Activated CD8-positive, alpha-beta T cell treated with anti-CD3 and anti-CD28 coated beads for 36 hours (primary cell): ENCODE measurements around the gene PGM5. TPM values are rescaled to one million over a fixed set of nuclear protein-coding genes. Genes with fewer than 3 reads are reported as not detected.

Experiments
- ATAC-seq: fragments of 200-7000 bp; cut with Tn5 transposase; one replicate; pipeline ENCODE4 v1.10.0; 2021; ENCODE audit warnings: mild to moderate bottlenecking, moderate library complexity
- CTCF ChIA-PET: fragments of 350-600 bp; sonication (Branson Sonifier 250); formaldehyde crosslinking; loops from one replicate; lab custom pipeline; 2021; ENCODE audit warnings: antibody characterized with exemption; lab: Charles Lee
- POLR2A ChIA-PET: fragments of 350-600 bp; sonication (Branson Sonifier 250); formaldehyde crosslinking; loops from one replicate; lab custom pipeline; 2021; ENCODE audit warnings: antibody characterized with exemption; lab: Charles Lee
- DNase-seq: peaks from one replicate; pipeline ENCODE4 v3.0.0-alpha.2; 2020
- H3K27ac Mint-ChIP-seq: one replicate; pipeline ENCODE4 v1.8.0; 2021; ENCODE audit warnings: mild to moderate bottlenecking, mixed read lengths
- H3K27me3 Mint-ChIP-seq: one replicate; pipeline ENCODE4 v1.8.0; 2021; ENCODE audit warnings: mixed read lengths
- H3K36me3 Mint-ChIP-seq: one replicate; pipeline ENCODE4 v1.8.0; 2021; ENCODE audit warnings: low read depth, mixed read lengths
- H3K4me1 Mint-ChIP-seq: one replicate; pipeline ENCODE4 v1.8.0; 2021; ENCODE audit warnings: low read depth, mixed read lengths
- H3K4me3 Mint-ChIP-seq: one replicate; pipeline ENCODE4 v1.8.0; 2021; ENCODE audit warnings: mild to moderate bottlenecking, moderate library complexity, mixed read lengths
- H3K9me3 Mint-ChIP-seq: one replicate; pipeline ENCODE4 v1.8.0; 2021; ENCODE audit warnings: mixed read lengths
- intact Hi-C: fragments of 100-400 bp; cut with micrococcal nuclease; formaldehyde crosslinking; loops from one replicate; pipeline ENCODE4 v1.10.0; 2022
- total RNA-seq, 2 experiments: library from RNA; stranded (reverse); gene quantifications; one replicate each; pipeline ENCODE4 v1.2.3, GENCODE V29; 2021
- TF ChIP-seq, protein P1 (sequence below): fragments of 200-600 bp; IDR thresholded peaks from one replicate; pipeline ENCODE4 v1.8.0; 2022; ENCODE audit warnings: antibody characterized with exemption, mild to moderate bottlenecking

Gene PGM5
- total RNA-seq, 2 experiments from 2014 or later: not detected

DNA sequence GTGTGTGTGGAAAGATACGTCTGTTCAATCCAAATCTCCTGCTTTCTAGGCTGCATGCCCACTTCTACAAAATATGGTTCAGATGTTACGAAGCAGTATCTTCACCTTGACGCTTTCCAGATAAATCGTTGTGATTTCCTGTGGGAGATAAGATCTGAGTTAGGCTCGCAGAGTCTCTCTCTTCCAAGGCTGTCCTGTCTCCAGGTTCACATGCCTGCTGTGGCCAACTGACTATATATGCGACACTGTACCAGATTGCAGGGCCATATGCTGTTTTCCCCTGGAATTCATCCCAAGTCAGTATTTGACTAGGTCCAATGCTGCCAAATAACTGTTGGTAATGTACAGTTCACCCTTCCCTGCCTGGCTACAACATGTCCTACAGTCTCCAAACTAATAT is 136.4 kb downstream of the PGM5 start:
- Mint-ChIP-seq H3K27me3 (peaks cover 17% of the 10 kb centered on the region), H3K4me3 (no peak overlapping the region), H3K36me3 (no peaks in the 10 kb centered on the region), H3K9me3 (no peaks in the 10 kb centered on the region), H3K27ac (no peak overlapping the region), H3K4me1 (no peaks in the 10 kb centered on the region)
- no peak for DNase-seq
- ChIA-PET POLR2A (no interaction called here), CTCF (interaction anchor here (2.3 kb wide), 1 partner anchor 75 kb away, joined by 5 read pairs; no protein-coding TSS in a partner anchor)
- TF ChIP-seq, protein P1, sequence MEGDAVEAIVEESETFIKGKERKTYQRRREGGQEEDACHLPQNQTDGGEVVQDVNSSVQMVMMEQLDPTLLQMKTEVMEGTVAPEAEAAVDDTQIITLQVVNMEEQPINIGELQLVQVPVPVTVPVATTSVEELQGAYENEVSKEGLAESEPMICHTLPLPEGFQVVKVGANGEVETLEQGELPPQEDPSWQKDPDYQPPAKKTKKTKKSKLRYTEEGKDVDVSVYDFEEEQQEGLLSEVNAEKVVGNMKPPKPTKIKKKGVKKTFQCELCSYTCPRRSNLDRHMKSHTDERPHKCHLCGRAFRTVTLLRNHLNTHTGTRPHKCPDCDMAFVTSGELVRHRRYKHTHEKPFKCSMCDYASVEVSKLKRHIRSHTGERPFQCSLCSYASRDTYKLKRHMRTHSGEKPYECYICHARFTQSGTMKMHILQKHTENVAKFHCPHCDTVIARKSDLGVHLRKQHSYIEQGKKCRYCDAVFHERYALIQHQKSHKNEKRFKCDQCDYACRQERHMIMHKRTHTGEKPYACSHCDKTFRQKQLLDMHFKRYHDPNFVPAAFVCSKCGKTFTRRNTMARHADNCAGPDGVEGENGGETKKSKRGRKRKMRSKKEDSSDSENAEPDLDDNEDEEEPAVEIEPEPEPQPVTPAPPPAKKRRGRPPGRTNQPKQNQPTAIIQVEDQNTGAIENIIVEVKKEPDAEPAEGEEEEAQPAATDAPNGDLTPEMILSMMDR: no peak
- intact Hi-C loops: no loop called here
- ATAC-seq: no peak

DNA sequence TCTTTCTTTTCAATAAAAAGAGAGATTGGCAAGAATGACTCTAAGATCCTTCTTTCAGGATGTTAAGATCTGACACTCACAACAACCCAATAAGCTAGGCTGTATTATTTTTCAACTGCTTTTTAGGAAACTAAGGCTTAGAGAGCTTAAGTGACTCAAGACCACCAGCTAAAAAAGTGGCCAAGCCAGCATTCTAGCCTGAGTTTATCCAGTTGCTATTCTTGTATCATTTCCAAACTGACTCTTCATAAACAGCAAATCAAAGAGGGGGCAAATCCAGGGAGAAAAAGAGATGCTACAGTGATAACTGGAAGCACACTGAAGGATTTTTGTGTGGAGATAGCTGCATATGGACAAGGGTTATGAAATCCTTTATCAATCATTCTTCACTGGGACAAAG is 137.1 kb downstream of the PGM5 start:
- Mint-ChIP-seq H3K27me3 (peaks cover 17% of the 10 kb centered on the region), H3K4me1 (no peaks in the 10 kb centered on the region), H3K9me3 (no peaks in the 10 kb centered on the region), H3K4me3 (no peak overlapping the region), H3K27ac (no peak overlapping the region), H3K36me3 (no peaks in the 10 kb centered on the region)
- DNase-seq (no peak), ATAC-seq (no peak)
- POLR2A ChIA-PET: no interaction called here
- intact Hi-C loops: no loop called here
- TF ChIP-seq, protein P1: no peak
- CTCF ChIA-PET: interaction anchor here (1.8 to 2.3 kb wide), 2 partner anchors 14 to 75 kb away, joined by 5 to 7 read pairs; no protein-coding TSS in a partner anchor

DNA sequence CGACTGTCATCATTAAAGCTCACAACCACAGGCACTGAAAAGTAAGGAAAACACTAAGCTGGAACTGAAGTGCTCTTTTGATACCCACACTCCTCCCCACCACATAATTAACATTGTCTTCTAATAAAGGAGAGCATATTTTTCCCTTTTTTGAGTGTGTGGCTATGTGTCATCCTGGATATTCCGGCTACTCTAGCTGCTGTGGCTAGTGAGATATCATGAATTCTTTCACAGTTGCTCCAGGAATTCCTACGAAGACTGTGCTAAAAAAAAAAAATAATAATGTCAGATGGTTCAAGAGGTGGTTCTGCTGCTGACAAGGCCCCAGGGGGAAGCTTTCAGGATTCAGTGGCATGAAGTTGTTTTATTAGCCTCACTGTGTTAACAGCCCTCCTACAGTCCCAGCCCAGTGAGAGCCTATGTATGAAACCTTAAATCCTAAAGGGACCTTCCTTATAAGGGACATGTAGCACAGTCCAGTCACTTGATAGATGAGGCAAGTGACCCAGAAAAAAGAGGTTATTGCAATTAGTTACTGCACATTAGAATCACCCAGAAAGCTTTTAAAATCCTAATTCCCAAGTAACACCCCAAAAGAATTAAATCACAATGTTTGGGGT is 137.7 kb downstream of the PGM5 start:
- CTCF ChIA-PET: interaction anchor here (1.8 to 2.3 kb wide), 2 partner anchors 14 to 74 kb away, joined by 5 to 7 read pairs; no protein-coding TSS in a partner anchor
- intact Hi-C loops: no loop called here

DNA sequence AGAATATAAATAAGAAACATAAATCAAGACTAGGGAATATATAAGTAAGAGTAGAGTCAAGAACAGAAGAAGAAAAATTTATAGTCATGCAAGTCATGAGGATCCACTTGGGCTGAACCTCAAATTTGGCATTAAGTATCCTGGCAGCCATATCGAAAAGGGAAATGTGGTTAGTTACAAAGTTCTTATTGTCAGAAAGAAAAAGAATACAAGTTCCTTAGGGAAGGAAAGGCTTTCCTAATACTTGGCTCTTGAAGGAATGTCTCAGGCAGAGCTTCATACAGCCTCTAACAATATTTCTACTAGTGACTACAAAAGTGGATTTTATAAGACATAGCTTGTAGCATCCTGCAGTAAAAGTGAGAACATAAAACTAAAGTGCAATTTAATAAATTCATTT is 138.8 kb downstream of the PGM5 start:
- H3K27ac Mint-ChIP-seq: no peak overlapping the region
- H3K4me3 Mint-ChIP-seq: no peak overlapping the region
- ChIA-PET CTCF (interaction anchor here (1.8 kb wide), 1 partner anchor 12 kb away, joined by 7 read pairs; no protein-coding TSS in a partner anchor), POLR2A (no interaction called here)
- H3K27me3 Mint-ChIP-seq: peaks cover 17% of the 10 kb centered on the region
- H3K36me3 Mint-ChIP-seq: no peaks in the 10 kb centered on the region
- DNase-seq (no peak), ATAC-seq (no peak)
- H3K9me3 Mint-ChIP-seq: no peaks in the 10 kb centered on the region
- intact Hi-C loops: no loop called here
- TF ChIP-seq, protein P1: no peak
- no peaks in the 10 kb centered on the region for H3K4me1 Mint-ChIP-seq

More for the DNA sequence above, 137.7 kb downstream of the PGM5 start:
- TF ChIP-seq, protein P1: no peak
- ATAC-seq (no peak), DNase-seq (no peak)
- Mint-ChIP-seq H3K27ac (no peak overlapping the region), H3K4me1 (no peaks in the 10 kb centered on the region), H3K27me3 (peaks cover 17% of the 10 kb centered on the region), H3K36me3 (no peaks in the 10 kb centered on the region), H3K4me3 (no peak overlapping the region), H3K9me3 (no peaks in the 10 kb centered on the region)
- POLR2A ChIA-PET: no interaction called here

DNA sequence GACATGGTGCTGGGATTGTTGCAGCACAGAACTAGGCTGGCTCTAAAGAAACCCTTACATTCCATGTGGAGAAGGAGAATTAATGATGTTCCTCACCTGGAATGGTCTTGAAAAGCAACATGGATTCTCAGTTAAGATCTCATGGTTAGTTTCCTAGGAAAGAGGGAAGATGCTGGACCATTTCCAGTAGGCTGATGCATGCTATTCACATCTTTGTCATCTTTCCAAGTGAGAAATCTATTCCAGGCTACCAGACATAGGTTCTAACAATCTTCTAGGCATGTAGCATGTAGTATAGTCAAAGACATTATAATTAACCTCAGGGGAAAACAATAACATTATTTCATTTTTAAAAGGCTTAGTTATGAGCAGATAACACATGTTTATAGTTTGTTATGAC is 139.9 kb downstream of the PGM5 start:
- H3K36me3 Mint-ChIP-seq: no peaks in the 10 kb centered on the region
- no peak overlapping the region for H3K27ac Mint-ChIP-seq
- H3K27me3 Mint-ChIP-seq: peaks cover 17% of the 10 kb centered on the region
- TF ChIP-seq, protein P1: no peak
- DNase-seq (no peak), ATAC-seq (no peak)
- H3K4me3 Mint-ChIP-seq: no peak overlapping the region
- ChIA-PET CTCF (no interaction called here), POLR2A (no interaction called here)
- H3K9me3 Mint-ChIP-seq: no peaks in the 10 kb centered on the region
- no peaks in the 10 kb centered on the region for H3K4me1 Mint-ChIP-seq
- intact Hi-C loops: no loop called here
